ENCODE data around the gene ZNF853. TPM values are rescaled to one million over a fixed set of nuclear protein-coding genes. Genes with fewer than 3 reads are reported as not detected.
A peak's percentile ranks its signal among the peaks of the same experiment; 100 is the strongest.

The ZNF853 gene
- total and polyA plus RNA-seq, 2 of the 8 experiments (the other 6 are each of a cell fraction or from before 2014, with no cell fraction given) = 4.3 to 5.7 TPM

GRCh38 chr7:6576024-6576866 lies 39.2 kb upstream of the ZNF853 start:
- no peaks in the 10 kb centered on the region for H3K27me3 ChIP-seq (replicated peaks in 1 of 4; ENCODE audit: control insufficient read depth in 3 of 4, extremely low read depth in 1 of 4, insufficient read depth in 3 of 4, low read length in 3 of 4)
- H3K4me2 ChIP-seq (ENCODE audit: insufficient read depth in 1 of 2, low read depth in 2 of 2, low read length in 2 of 2) = peak overlapping the region in 1 of 2 experiments; percentile 58; a peak in 1 of 4 replicates
- H3K9ac ChIP-seq (replicated peaks in 1 of 4; ENCODE audit: extremely low read depth in 1 of 4, low read depth in 3 of 4, low read length in 3 of 4) = no peak overlapping the region
- H2BK15ac ChIP-seq (ENCODE audit: low read length) = 0 out of 2 replicates have a peak overlapping the region, but pooled peaks have one; percentile 11
- H3K4me3 ChIP-seq (ENCODE audit: extremely low read depth in 1 of 4, insufficient read depth in 2 of 4, low read depth in 3 of 4, low read length in 4 of 4) = peak overlapping the region in 2 of 4 experiments; percentile 32 to 59; a peak in 1 of 8 replicates
- no peaks in the 10 kb centered on the region for H3K79me1 ChIP-seq (ENCODE audit: low read depth, low read length)
- H2AFZ ChIP-seq (ENCODE audit: low read length) = no peak overlapping the region
- H4K20me1 ChIP-seq (replicated peaks in 1 of 2; ENCODE audit: control insufficient read depth in 1 of 2, insufficient read depth in 2 of 2, low read length in 2 of 2) = no peaks in the 10 kb centered on the region
- H2AK5ac ChIP-seq (ENCODE audit: low read depth, low read length) = 0 out of 2 replicates have a peak overlapping the region, but pooled peaks have one; percentile 9
- no peak overlapping the region for H3K23ac ChIP-seq (ENCODE audit: insufficient read length)
- no peak overlapping the region for H4K5ac ChIP-seq (ENCODE audit: insufficient read length, low read depth, low read length)
- no peak overlapping the region for H4K91ac ChIP-seq (replicated peaks; ENCODE audit: insufficient read length, low read length)
- FAIRE-seq (no peak), DNase-seq (ENCODE audit: low read depth in 1 of 2, low spot score in 2 of 2) (no peak)
- no peak overlapping the region for H2BK120ac ChIP-seq (replicated peaks; ENCODE audit: low read depth, low read length)
- TF ChIP-seq CTCF (IDR thresholded peaks at IDR 0.05; ENCODE audit: control extremely low read depth in 1 of 3, insufficient read depth in 1 of 3, low read depth in 1 of 3, low read length in 3 of 3) (0 out of 4 replicates have a peak, but pooled peaks of 1 of the 3 experiments have one; percentile 7), EP300 (IDR thresholded peaks at IDR 0.05; ENCODE audit: borderline replicate concordance in 1 of 2, low read depth in 2 of 2, low read length in 2 of 2) (no peak)
- ChIA-PET CTCF (ENCODE audit: partially characterized antibody) (interaction anchor here (0.8 to 8.7 kb wide), 8 partner anchors 9 to 1082 kb away, joined by 3 to 63 read pairs (median 10); partner anchors contain the start of gene INTS15), POLR2A (ENCODE audit: partially characterized antibody) (interaction anchor here (0.6 to 3.5 kb wide), 4 partner anchors 9 to 44 kb away, joined by 3 to 25 read pairs (median 3); partner anchors contain the start of gene INTS15)
- no peak overlapping the region for H2BK5ac ChIP-seq (ENCODE audit: low read depth, low read length)
- no peaks in the 10 kb centered on the region; the same call in 1 of the 2 replicates for H3K23me2 ChIP-seq (ENCODE audit: low read depth, low read length)
- peaks cover 3 to 11% (median 7%) of the 10 kb centered on the region in 4 experiments; a peak in 4 of 8 replicates for H3K36me3 ChIP-seq (ENCODE audit: control insufficient read depth in 2 of 4, insufficient read depth in 4 of 4, low read length in 3 of 4)
- no peak overlapping the region for H4K8ac ChIP-seq (ENCODE audit: extremely low read depth, insufficient read depth, low read length)
- no peak overlapping the region for H3K27ac ChIP-seq (ENCODE audit: low read depth, low read length)
- H3K9me3 ChIP-seq (ENCODE audit: insufficient read depth in 2 of 2, low read depth in 1 of 2, low read length in 1 of 2) = no peaks in the 10 kb centered on the region
- H3K79me2 ChIP-seq (ENCODE audit: control insufficient read depth in 1 of 2, insufficient read depth in 2 of 2, low read length in 2 of 2) = no peaks in the 10 kb centered on the region
- H3K14ac ChIP-seq (ENCODE audit: insufficient read length) = no peak overlapping the region
- H2BK20ac ChIP-seq (ENCODE audit: low read length) = no peak overlapping the region
- H3K18ac ChIP-seq (ENCODE audit: extremely low read depth, low read length) = no peak overlapping the region
- no peak overlapping the region for H3K56ac ChIP-seq (replicated peaks; ENCODE audit: insufficient read length, low read depth, low read length)
- 86% methylated on average over 11 of the region's 14 CpGs; no CpG with 5 or more reads in 1 of the 2 experiments for WGBS, 2 experiments (ENCODE audit: extremely low coverage in 1 of 2, insufficient coverage in 1 of 2, insufficient read length in 1 of 2, insufficient replicate concordance in 2 of 2, low coverage in 1 of 2, low lambda C conversion rate in 2 of 2, missing lambda C conversion rate in 1 of 2)
- H3K4ac ChIP-seq (replicated peaks; ENCODE audit: insufficient read length, low read depth, low read length) = no peak overlapping the region
- no peaks in the 10 kb centered on the region for H3K4me1 ChIP-seq (replicated peaks in 1 of 4; ENCODE audit: control insufficient read depth in 3 of 4, insufficient read depth in 4 of 4, low read length in 3 of 4)
- peak overlapping the region; percentile 31; the same call in 1 of the 2 replicates for H2BK12ac ChIP-seq (ENCODE audit: low read depth, low read length)
